ENCODE results near the gene SCRN1.

GRCh38 chr7:30005464-30005863 is 15.9 kb upstream of the SCRN1 start:
- no peak for TF ChIP-seq POLR2AphosphoS5 (IDR thresholded peaks at IDR 0.05; ENCODE audit: borderline replicate concordance, low read depth, low read length)
- no peak for TF ChIP-seq EZH2 (IDR thresholded peaks at IDR 0.05)
